ENCODE results near the gene AGBL5. TPM values are rescaled to one million over a fixed set of nuclear protein-coding genes. Genes with fewer than 3 reads are reported as not detected.

The AGBL5 gene
- total and polyA plus RNA-seq, 2 of the 13 experiments (the other 11 are each of a cell fraction or from before 2014, with no cell fraction given) = 55.9 to 73.3 TPM

- intact Hi-C loops (cut with micrococcal nuclease; ENCODE audit: unreplicated experiment) = loop anchor here (10.0 kb wide), 1 partner anchor 51 kb away; the partner anchor contains the start of gene KHK
- under 1% methylated on average over 6 of the region's 11 CpGs for WGBS (ENCODE audit: low lambda C conversion rate)
- Histone ChIP-seq H3K4me3 (replicated peaks in 1 of 3; ENCODE audit: insufficient read depth in 1 of 3, low read depth in 2 of 3, low read length in 3 of 3) (peak overlapping the region; percentile 82 to 97 (median 97)), H3K79me2 (ENCODE audit: insufficient read depth, low read length) (peaks cover 49% of the 10 kb centered on the region), H3K4me1 (ENCODE audit: insufficient read depth, low read length) (peaks cover 59% of the 10 kb centered on the region), H3K27ac (ENCODE audit: extremely low read length, insufficient read depth, low read length) (peak overlapping the region; percentile 72), H4K20me1 (ENCODE audit: insufficient read depth, low read length) (no peaks in the 10 kb centered on the region; the same call in 1 of the 2 replicates), H3K9me3 (ENCODE audit: low read length) (no peaks in the 10 kb centered on the region), H3K9ac (ENCODE audit: insufficient read depth, low read depth, low read length) (peak overlapping the region; percentile 97), H3K27me3 (ENCODE audit: control insufficient read depth in 1 of 2, insufficient read depth in 2 of 2, low read length in 2 of 2) (no peaks in the 10 kb centered on the region; a peak in 1 of 5 replicates), H3K36me3 (replicated peaks in 1 of 2; ENCODE audit: control insufficient read depth in 1 of 2, insufficient read depth in 2 of 2, low read length in 2 of 2) (peaks cover 32 to 40% of the 10 kb centered on the region in 2 experiments), H3K4me2 (ENCODE audit: low read depth, low read length) (peak overlapping the region; percentile 93), H2AFZ (ENCODE audit: low read length) (no peak overlapping the region)
- DNase-seq (ENCODE audit: low spot score) (no peak), ATAC-seq (peak; percentile 13), FAIRE-seq (no peak)
- CTCF ChIA-PET (ENCODE audit: low intra/inter-chr PET ratio, low total read pairs) = no interaction called here
- POLR2A ChIA-PET = interaction anchor here (0.9 to 4.8 kb wide), 10 partner anchors 9 to 60 kb away, joined by 3 to 59 read pairs (median 4); partner anchors contain the start of genes AGBL5 and OST4
- BruUV-seq (replicated peaks) = TSS peak; percentile 76
- in situ Hi-C loops (cut with HindIII; ENCODE audit: extremely low pct_ligation_motif_present, low pct_unique_long_range_greater_than_20kb) = no loop called here
- TF ChIP-seq HDAC1 (CRISPR knock-in tag; IDR thresholded peaks at IDR 0.05) (no peak; the same call in 1 of the 2 replicates), ZNF501 (CRISPR knock-in tag; IDR thresholded peaks at IDR 0.05) (peak; percentile 6; the same call in 1 of the 2 replicates), SP140L (CRISPR knock-in tag; IDR thresholded peaks at IDR 0.05; ENCODE audit: borderline replicate concordance) (no peak), SP2 (CRISPR knock-in tag; IDR thresholded peaks at IDR 0.05) (peak; percentile 12; the same call in 1 of the 2 replicates), ZNF543 (CRISPR knock-in tag; IDR thresholded peaks at IDR 0.05) (0 out of 2 replicates have a peak, but pooled peaks have one; percentile 3), MLXIP (CRISPR knock-in tag; IDR thresholded peaks at IDR 0.05; ENCODE audit: borderline replicate concordance) (no peak), ZNF775 (CRISPR knock-in tag; IDR thresholded peaks at IDR 0.05; ENCODE audit: borderline replicate concordance) (0 out of 2 replicates have a peak, but pooled peaks have one; percentile 25), NR1H2 (CRISPR knock-in tag; IDR thresholded peaks at IDR 0.05; ENCODE audit: borderline replicate concordance, low read depth) (0 out of 2 replicates have a peak, but pooled peaks have one; percentile 23), ZNF607 (CRISPR knock-in tag; IDR thresholded peaks at IDR 0.05; ENCODE audit: borderline replicate concordance) (peak; percentile 81), NAIF1 (CRISPR knock-in tag; IDR thresholded peaks at IDR 0.05; ENCODE audit: borderline replicate concordance) (no peak)
- TF ChIP-seq, protein P1, sequence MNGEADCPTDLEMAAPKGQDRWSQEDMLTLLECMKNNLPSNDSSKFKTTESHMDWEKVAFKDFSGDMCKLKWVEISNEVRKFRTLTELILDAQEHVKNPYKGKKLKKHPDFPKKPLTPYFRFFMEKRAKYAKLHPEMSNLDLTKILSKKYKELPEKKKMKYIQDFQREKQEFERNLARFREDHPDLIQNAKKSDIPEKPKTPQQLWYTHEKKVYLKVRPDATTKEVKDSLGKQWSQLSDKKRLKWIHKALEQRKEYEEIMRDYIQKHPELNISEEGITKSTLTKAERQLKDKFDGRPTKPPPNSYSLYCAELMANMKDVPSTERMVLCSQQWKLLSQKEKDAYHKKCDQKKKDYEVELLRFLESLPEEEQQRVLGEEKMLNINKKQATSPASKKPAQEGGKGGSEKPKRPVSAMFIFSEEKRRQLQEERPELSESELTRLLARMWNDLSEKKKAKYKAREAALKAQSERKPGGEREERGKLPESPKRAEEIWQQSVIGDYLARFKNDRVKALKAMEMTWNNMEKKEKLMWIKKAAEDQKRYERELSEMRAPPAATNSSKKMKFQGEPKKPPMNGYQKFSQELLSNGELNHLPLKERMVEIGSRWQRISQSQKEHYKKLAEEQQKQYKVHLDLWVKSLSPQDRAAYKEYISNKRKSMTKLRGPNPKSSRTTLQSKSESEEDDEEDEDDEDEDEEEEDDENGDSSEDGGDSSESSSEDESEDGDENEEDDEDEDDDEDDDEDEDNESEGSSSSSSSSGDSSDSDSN (CRISPR knock-in tag; IDR thresholded peaks at IDR 0.05) = peak; percentile 5
- TF ChIP-seq, protein P2, sequence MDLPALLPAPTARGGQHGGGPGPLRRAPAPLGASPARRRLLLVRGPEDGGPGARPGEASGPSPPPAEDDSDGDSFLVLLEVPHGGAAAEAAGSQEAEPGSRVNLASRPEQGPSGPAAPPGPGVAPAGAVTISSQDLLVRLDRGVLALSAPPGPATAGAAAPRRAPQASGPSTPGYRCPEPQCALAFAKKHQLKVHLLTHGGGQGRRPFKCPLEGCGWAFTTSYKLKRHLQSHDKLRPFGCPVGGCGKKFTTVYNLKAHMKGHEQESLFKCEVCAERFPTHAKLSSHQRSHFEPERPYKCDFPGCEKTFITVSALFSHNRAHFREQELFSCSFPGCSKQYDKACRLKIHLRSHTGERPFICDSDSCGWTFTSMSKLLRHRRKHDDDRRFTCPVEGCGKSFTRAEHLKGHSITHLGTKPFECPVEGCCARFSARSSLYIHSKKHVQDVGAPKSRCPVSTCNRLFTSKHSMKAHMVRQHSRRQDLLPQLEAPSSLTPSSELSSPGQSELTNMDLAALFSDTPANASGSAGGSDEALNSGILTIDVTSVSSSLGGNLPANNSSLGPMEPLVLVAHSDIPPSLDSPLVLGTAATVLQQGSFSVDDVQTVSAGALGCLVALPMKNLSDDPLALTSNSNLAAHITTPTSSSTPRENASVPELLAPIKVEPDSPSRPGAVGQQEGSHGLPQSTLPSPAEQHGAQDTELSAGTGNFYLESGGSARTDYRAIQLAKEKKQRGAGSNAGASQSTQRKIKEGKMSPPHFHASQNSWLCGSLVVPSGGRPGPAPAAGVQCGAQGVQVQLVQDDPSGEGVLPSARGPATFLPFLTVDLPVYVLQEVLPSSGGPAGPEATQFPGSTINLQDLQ (CRISPR knock-in tag; IDR thresholded peaks at IDR 0.05) = 0 out of 2 replicates have a peak, but pooled peaks have one; percentile 12
Observed at GRCh38 chr2:27033253-27033852, 18.1 kb upstream of the AGBL5 start.

Data from HepG2 (cell line).